ENCODE results near the gene PNMA6F. TPM values are rescaled to one million over a fixed set of nuclear protein-coding genes. Genes with fewer than 3 reads are reported as not detected.

The PNMA6F gene
- total and polyA plus RNA-seq, 2 of the 8 experiments (the other 6 are each of a cell fraction or from before 2014, with no cell fraction given): 0.12 to 0.22 TPM

GRCh38 chrX:153352858-153353257 is 31.3 kb upstream of the PNMA6F start:
- Histone ChIP-seq H3K4ac (replicated peaks; ENCODE audit: insufficient read length, low read depth, low read length) (no peak overlapping the region), H4K8ac (ENCODE audit: extremely low read depth, insufficient read depth, low read length) (no peak overlapping the region), H4K91ac (replicated peaks; ENCODE audit: insufficient read length, low read length) (no peak overlapping the region), H3K79me1 (ENCODE audit: low read depth, low read length) (no peaks in the 10 kb centered on the region), H3K79me2 (ENCODE audit: control insufficient read depth in 1 of 2, insufficient read depth in 2 of 2, low read length in 2 of 2) (no peaks in the 10 kb centered on the region), H2BK15ac (ENCODE audit: low read length) (no peak overlapping the region), H2BK20ac (ENCODE audit: low read length) (no peak overlapping the region), H2BK12ac (ENCODE audit: low read depth, low read length) (no peak overlapping the region), H3K4me2 (ENCODE audit: insufficient read depth in 1 of 2, low read depth in 2 of 2, low read length in 2 of 2) (no peak overlapping the region), H3K4me1 (replicated peaks in 1 of 4; ENCODE audit: control insufficient read depth in 3 of 4, insufficient read depth in 4 of 4, low read length in 3 of 4) (peaks cover 0 to 2% (median 0%) of the 10 kb centered on the region in 4 experiments; a peak in 1 of 7 replicates), H2BK5ac (ENCODE audit: low read depth, low read length) (no peak overlapping the region), H4K20me1 (replicated peaks in 1 of 2; ENCODE audit: control insufficient read depth in 1 of 2, insufficient read depth in 2 of 2, low read length in 2 of 2) (no peaks in the 10 kb centered on the region), H4K5ac (ENCODE audit: insufficient read length, low read depth, low read length) (no peak overlapping the region), H3K27ac (ENCODE audit: low read depth, low read length) (no peak overlapping the region), H3K9ac (replicated peaks in 1 of 4; ENCODE audit: extremely low read depth in 1 of 4, low read depth in 3 of 4, low read length in 3 of 4) (no peak overlapping the region), H3K56ac (replicated peaks; ENCODE audit: insufficient read length, low read depth, low read length) (no peak overlapping the region), H3K23ac (ENCODE audit: insufficient read length) (no peak overlapping the region), H3K9me3 (ENCODE audit: insufficient read depth in 2 of 2, low read depth in 1 of 2, low read length in 1 of 2) (peaks cover 4 to 12% of the 10 kb centered on the region in 2 experiments; a peak in 2 of 4 replicates), H3K27me3 (replicated peaks in 1 of 4; ENCODE audit: control insufficient read depth in 3 of 4, extremely low read depth in 1 of 4, insufficient read depth in 3 of 4, low read length in 3 of 4) (no peaks in the 10 kb centered on the region), H3K14ac (ENCODE audit: insufficient read length) (no peak overlapping the region), H3K23me2 (ENCODE audit: low read depth, low read length) (no peaks in the 10 kb centered on the region), H2BK120ac (replicated peaks; ENCODE audit: low read depth, low read length) (no peak overlapping the region), H3K18ac (ENCODE audit: extremely low read depth, low read length) (no peak overlapping the region), H3K36me3 (ENCODE audit: control insufficient read depth in 2 of 4, insufficient read depth in 4 of 4, low read length in 3 of 4) (peaks cover 0 to 8% (median 4%) of the 10 kb centered on the region in 4 experiments; a peak in 4 of 8 replicates), H2AFZ (ENCODE audit: low read length) (no peak overlapping the region), H2AK5ac (ENCODE audit: low read depth, low read length) (no peak overlapping the region), H3K4me3 (ENCODE audit: extremely low read depth in 1 of 4, insufficient read depth in 2 of 4, low read depth in 3 of 4, low read length in 4 of 4) (no peak overlapping the region)
- POLR2A ChIA-PET (ENCODE audit: partially characterized antibody): interaction anchor here (1.0 to 1.7 kb wide), 2 partner anchors 11 to 13 kb away, joined by 3 to 4 read pairs; no protein-coding TSS in a partner anchor
- 86% methylated on average over 1 of the region's 3 CpGs; no CpG with 5 or more reads in 1 of the 2 experiments for WGBS, 2 experiments (ENCODE audit: extremely low coverage in 1 of 2, insufficient coverage in 1 of 2, insufficient read length in 1 of 2, insufficient replicate concordance in 2 of 2, low coverage in 1 of 2, low lambda C conversion rate in 2 of 2, missing lambda C conversion rate in 1 of 2)
- CTCF ChIA-PET (ENCODE audit: partially characterized antibody): interaction anchor here (0.8 to 3.1 kb wide), 7 partner anchors 8 to 154 kb away, joined by 3 to 8 read pairs (median 5); partner anchors contain the start of gene ZNF275
- DNase-seq (ENCODE audit: low read depth in 1 of 2, low spot score in 2 of 2) (no peak), FAIRE-seq (no peak)
- TF ChIP-seq PHF8 (conservative IDR thresholded peaks at IDR 0.05; ENCODE audit: low read depth, low read length) (no peak), CTBP2 (IDR thresholded peaks at IDR 0.05; ENCODE audit: borderline replicate concordance, insufficient read depth, insufficient read length, low read length) (no peak), KDM4A (IDR thresholded peaks at IDR 0.05; ENCODE audit: low read depth, low read length, severe bottlenecking) (no peak), KDM1A (IDR thresholded peaks at IDR 0.05; ENCODE audit: borderline replicate concordance, low read length) (no peak), GABPA (IDR thresholded peaks at IDR 0.05; ENCODE audit: borderline replicate concordance, insufficient read depth, low read length) (no peak), RNF2 (IDR thresholded peaks at IDR 0.05; ENCODE audit: borderline replicate concordance, low read depth, low read length, missing control alignments, poor library complexity, severe bottlenecking) (no peak), CBX8 (IDR thresholded peaks at IDR 0.05; ENCODE audit: borderline replicate concordance, low read depth, low read length) (no peak), ASH2L (IDR thresholded peaks at IDR 0.05; ENCODE audit: low read length) (no peak), CHD1 (IDR thresholded peaks at IDR 0.05; ENCODE audit: low read depth, low read length) (no peak), SRF (IDR thresholded peaks at IDR 0.05; ENCODE audit: low read depth, low read length) (no peak), POLR2A (IDR thresholded peaks at IDR 0.05; ENCODE audit: control extremely low read depth in 1 of 2, low read depth in 2 of 2, low read length in 2 of 2) (no peak), GTF2F1 (IDR thresholded peaks at IDR 0.05; ENCODE audit: borderline replicate concordance, low read depth, low read length) (no peak), RXRA (IDR thresholded peaks at IDR 0.05; ENCODE audit: insufficient read depth, low read depth, low read length) (no peak), JUND (IDR thresholded peaks at IDR 0.05; ENCODE audit: low read length) (no peak)

All from H1 (cell line).